GM23338 (cell line): ENCODE results near the gene NKAIN2. TPM values are rescaled to one million over a fixed set of nuclear protein-coding genes. Genes with fewer than 3 reads are reported as not detected.

ENCODE experiments used
- ATAC-seq: fragments of 200-7000 bp; cut with Tn5 transposase; 3 replicates; pipeline ENCODE4 v1.9.1; 2020
- DNase-seq: peaks from one replicate; pipeline ENCODE4 v3.0.0-alpha.2; 2015; ENCODE audit warnings: low spot score
- H2AFZ ChIP-seq: fragments of 200-600 bp; sonication (generic); 2 replicates; pipeline ENCODE4 v1.8.0; 2016; ENCODE audit warnings: antibody characterized with exemption, mild to moderate bottlenecking, moderate library complexity
- H3F3A ChIP-seq: fragments of 200-600 bp; sonication (generic); replicated peaks from 2 replicates; pipeline ENCODE4 v1.8.0; 2017; ENCODE audit warnings: antibody characterized with exemption, mixed run types, low read depth
- H3K27ac ChIP-seq: fragments of 200-600 bp; sonication (generic); 2 replicates; pipeline ENCODE4 v1.6.1; 2016; ENCODE audit warnings: low read depth
- H3K27me3 ChIP-seq: fragments of 200-600 bp; sonication (generic); 2 replicates; pipeline ENCODE4 v1.8.0; 2016; ENCODE audit warnings: mild to moderate bottlenecking, mixed run types, moderate library complexity; ENCODE audit not compliant: insufficient read depth
- H3K36me3 ChIP-seq: fragments of 200-600 bp; sonication (generic); 2 replicates; pipeline ENCODE4 v1.8.0; 2016; ENCODE audit warnings: mild to moderate bottlenecking; ENCODE audit not compliant: insufficient read depth
- H3K4me1 ChIP-seq: fragments of 200-600 bp; sonication (generic); 2 replicates; pipeline ENCODE4 v1.8.0; 2016; ENCODE audit warnings: mild to moderate bottlenecking, moderate library complexity; ENCODE audit not compliant: insufficient read depth
- H3K4me2 ChIP-seq: fragments of 200-600 bp; sonication (generic); 2 replicates; pipeline ENCODE4 v1.7.1; 2017; ENCODE audit warnings: mixed run types
- H3K4me3 ChIP-seq: fragments of 200-600 bp; sonication (generic); 2 replicates; pipeline ENCODE4 v1.6.1; 2016; ENCODE audit warnings: mixed run types
- H3K79me2 ChIP-seq: fragments of 200-600 bp; sonication (generic); replicated peaks from 2 replicates; pipeline ENCODE4 v1.8.0; 2017; ENCODE audit warnings: mild to moderate bottlenecking; ENCODE audit not compliant: insufficient read depth
- H3K9me2 ChIP-seq: fragments of 200-600 bp; sonication (generic); 2 replicates; pipeline ENCODE4 v1.8.0; 2017; ENCODE audit not compliant: insufficient read depth
- H4K20me1 ChIP-seq: fragments of 200-600 bp; sonication (generic); replicated peaks from 2 replicates; pipeline ENCODE4 v1.8.0; 2017; ENCODE audit warnings: mild to moderate bottlenecking; ENCODE audit not compliant: insufficient read depth
- H3K27ac Mint-ChIP-seq: 2 replicates; pipeline ENCODE4 v1.8.0; 2020; ENCODE audit warnings: inconsistent platforms, mild to moderate bottlenecking, moderate library complexity, mixed read lengths
- H3K27me3 Mint-ChIP-seq: 3 replicates; pipeline ENCODE4 v1.8.0; 2022; ENCODE audit warnings: low read depth, mild to moderate bottlenecking, moderate library complexity, mixed read lengths, inconsistent platforms; ENCODE audit not compliant: insufficient read depth, poor library complexity
- H3K36me3 Mint-ChIP-seq: 3 replicates; pipeline ENCODE4 v1.8.0; 2021; ENCODE audit warnings: low read depth, mild to moderate bottlenecking, inconsistent platforms, moderate library complexity, mixed read lengths
- H3K4me1 Mint-ChIP-seq: 3 replicates; pipeline ENCODE4 v1.8.0; 2020; ENCODE audit warnings: mild to moderate bottlenecking, inconsistent platforms, mixed read lengths
- H3K4me3 Mint-ChIP-seq: 3 replicates; pipeline ENCODE4 v1.8.0; 2021; ENCODE audit warnings: moderate library complexity, mild to moderate bottlenecking, inconsistent platforms, mixed read lengths
- H3K9me3 Mint-ChIP-seq: 3 replicates; pipeline ENCODE4 v1.8.0; 2020; ENCODE audit warnings: moderate library complexity, mild to moderate bottlenecking, inconsistent platforms, mixed read lengths
- CREB1 ChIP-seq: fragments of 250-450 bp; sonication (Bioruptor Pico); IDR thresholded peaks from 2 replicates; pipeline ENCODE4 v1.5.0; 2020; ENCODE audit warnings: low read depth, mild to moderate bottlenecking, moderate library complexity
- CTCF ChIP-seq, 2 experiments: fragments of 200-600 bp in 1 of 2; sonication (generic) in 1 of 2; conservative IDR thresholded peaks; 2 replicates each; pipeline versions ENCODE4 v1.5.1 to v1.6.1; 2016 to 2017; ENCODE audit warnings: antibody characterized with exemption in 2 of 2, low read depth in 2 of 2, mild to moderate bottlenecking in 2 of 2, moderate library complexity in 1 of 2
- EZH2 ChIP-seq: fragments of 200-600 bp; sonication (generic); IDR thresholded peaks from one replicate; pipeline ENCODE4 v1.8.0; 2017; ENCODE audit warnings: antibody characterized with exemption, mild to moderate bottlenecking, low read depth; ENCODE audit not compliant: unreplicated experiment
- EZH2phosphoT487 ChIP-seq: fragments of 200-600 bp; sonication (generic); IDR thresholded peaks from one replicate; pipeline ENCODE4 v1.8.1; 2018; ENCODE audit warnings: antibody characterized with exemption; ENCODE audit not compliant: unreplicated experiment
- JUNB ChIP-seq: IDR thresholded peaks from one replicate; pipeline ENCODE4 v1.6.1; 2016; ENCODE audit warnings: antibody characterized with exemption; ENCODE audit not compliant: unreplicated experiment
- POLR2AphosphoS5 ChIP-seq: IDR thresholded peaks from 2 replicates; pipeline ENCODE4 v1.6.1; 2016; ENCODE audit warnings: antibody characterized with exemption, low read depth
- STAT1 ChIP-seq: IDR thresholded peaks from one replicate; pipeline ENCODE4 v1.6.1; 2016; ENCODE audit warnings: antibody characterized with exemption; ENCODE audit not compliant: unreplicated experiment
- ZNF114 ChIP-seq: fragments of 250-450 bp; sonication (Bioruptor Pico); IDR thresholded peaks from 2 replicates; pipeline ENCODE4 v1.5.0; 2020; ENCODE audit warnings: mild to moderate bottlenecking, moderate library complexity
- ZNF331 ChIP-seq: fragments of 250-450 bp; sonication (Bioruptor Pico); IDR thresholded peaks from 2 replicates; pipeline ENCODE4 v1.5.0; 2020; ENCODE audit warnings: low read depth, mild to moderate bottlenecking, moderate library complexity
- ZNF462 ChIP-seq: fragments of 250-450 bp; sonication (Bioruptor Pico); IDR thresholded peaks from 2 replicates; pipeline ENCODE4 v1.5.0; 2020; ENCODE audit warnings: mild to moderate bottlenecking, moderate library complexity
- polyA plus RNA-seq: library from polyadenylated mRNA; unstranded; fragments of >200 nt; fragmentation: Nextera tagmentation; extraction: Ambion mirVana; gene quantifications from 2 replicates; pipeline ENCODE4 v1.2.1, GENCODE V29; 2016
- total RNA-seq: library from RNA; depleted of rRNA; stranded (reverse); fragments of >200 nt; shearing (Covaris generic); gene quantifications from 2 replicates; pipeline ENCODE4 v1.2.3, GENCODE V29; 2014

NKAIN2 gene
- total and polyA plus RNA-seq, 2 experiments from 2014 or later, result 0.39 to 1.1 TPM

- no peaks in the 10 kb centered on the region for H3K27me3 Mint-ChIP-seq
- H3K9me3 Mint-ChIP-seq, result no peaks in the 10 kb centered on the region
- no peak overlapping the region for H3K4me3 Mint-ChIP-seq
- Histone ChIP-seq H3K9me2 (no peaks in the 10 kb centered on the region), H3K36me3 (no peaks in the 10 kb centered on the region), H2AFZ (no peak overlapping the region), H3K27ac (no peak overlapping the region), H3K4me2 (no peak overlapping the region), H3K4me3 (no peak overlapping the region), H3K27me3 (no peaks in the 10 kb centered on the region), H3K79me2 (no peaks in the 10 kb centered on the region), H3F3A (no peaks in the 10 kb centered on the region), H4K20me1 (no peaks in the 10 kb centered on the region), H3K4me1 (no peaks in the 10 kb centered on the region)
- H3K36me3 Mint-ChIP-seq, result no peaks in the 10 kb centered on the region
- ATAC-seq (peak; percentile 93), DNase-seq (peak; percentile 55)
- H3K4me1 Mint-ChIP-seq, result peaks cover 4% of the 10 kb centered on the region; the same call in 2 of the 3 replicates
- TF ChIP-seq CTCF (conservative IDR thresholded peaks at IDR 0.05; ENCODE audit: low read depth in 2 of 2) (peak; percentile 69 to 85), EZH2phosphoT487 (no peak)
- H3K27ac Mint-ChIP-seq, result no peak overlapping the region
Measured at GRCh38 chr6:124795643-124796463, 992.2 kb downstream of the NKAIN2 start.

GRCh38 chr6:124796464-124796970, 992.9 kb downstream of the NKAIN2 start:
- no peak overlapping the region for H3K27ac ChIP-seq
- H3K36me3 Mint-ChIP-seq, result no peaks in the 10 kb centered on the region
- peak; percentile 76 for ATAC-seq
- TF ChIP-seq STAT1 (no peak), POLR2AphosphoS5 (no peak), JUNB (no peak), EZH2 (no peak), ZNF331 (CRISPR knock-in tag) (no peak), CREB1 (CRISPR knock-in tag) (no peak), EZH2phosphoT487 (no peak), ZNF462 (CRISPR knock-in tag) (no peak), CTCF (conservative IDR thresholded peaks at IDR 0.05; ENCODE audit: low read depth in 2 of 2) (no peak), ZNF114 (CRISPR knock-in tag) (no peak)

More at GRCh38 chr6:124796464-124796970, 992.9 kb downstream of the NKAIN2 start:
- no peaks in the 10 kb centered on the region for H3K9me3 Mint-ChIP-seq
- Histone ChIP-seq H3K27me3 (no peaks in the 10 kb centered on the region), H3K9me2 (no peaks in the 10 kb centered on the region), H4K20me1 (no peaks in the 10 kb centered on the region), H3F3A (no peaks in the 10 kb centered on the region), H2AFZ (no peak overlapping the region), H3K79me2 (no peaks in the 10 kb centered on the region), H3K36me3 (no peaks in the 10 kb centered on the region), H3K4me3 (no peak overlapping the region), H3K4me1 (no peaks in the 10 kb centered on the region), H3K4me2 (no peak overlapping the region)
- DNase-seq, result peak; percentile 20
- peaks cover 4% of the 10 kb centered on the region; the same call in 2 of the 3 replicates for H3K4me1 Mint-ChIP-seq
- no peak overlapping the region for H3K4me3 Mint-ChIP-seq
- no peak overlapping the region for H3K27ac Mint-ChIP-seq
- H3K27me3 Mint-ChIP-seq, result no peaks in the 10 kb centered on the region
